Measurements from ENCODE around the gene C10orf143.
"Not testable (repeated sequence)": the region's sequence is repeated elsewhere in the genome, so short reads cannot be mapped to it uniquely, and the experiment has no call there.

Gene C10orf143

DNA sequence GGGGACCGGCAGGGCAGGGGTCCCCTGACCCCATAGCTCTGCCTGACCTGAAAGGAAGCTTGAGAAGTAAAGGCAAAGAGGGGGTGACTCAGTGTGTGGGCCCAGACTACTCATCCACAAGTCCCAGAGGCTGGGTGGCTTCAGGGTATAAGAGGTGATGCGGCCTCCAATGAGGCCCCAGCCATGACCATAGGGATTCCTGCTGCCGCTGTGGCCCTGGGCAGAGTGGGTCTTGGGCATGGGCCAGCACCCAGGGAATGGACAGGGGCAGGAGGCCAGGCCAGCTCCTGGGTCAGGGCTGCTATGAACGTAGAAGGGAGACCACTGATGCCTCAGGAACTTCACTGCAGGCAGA is 82.2 kb downstream of the C10orf143 start:
- no peak for DNase-seq

DNA sequence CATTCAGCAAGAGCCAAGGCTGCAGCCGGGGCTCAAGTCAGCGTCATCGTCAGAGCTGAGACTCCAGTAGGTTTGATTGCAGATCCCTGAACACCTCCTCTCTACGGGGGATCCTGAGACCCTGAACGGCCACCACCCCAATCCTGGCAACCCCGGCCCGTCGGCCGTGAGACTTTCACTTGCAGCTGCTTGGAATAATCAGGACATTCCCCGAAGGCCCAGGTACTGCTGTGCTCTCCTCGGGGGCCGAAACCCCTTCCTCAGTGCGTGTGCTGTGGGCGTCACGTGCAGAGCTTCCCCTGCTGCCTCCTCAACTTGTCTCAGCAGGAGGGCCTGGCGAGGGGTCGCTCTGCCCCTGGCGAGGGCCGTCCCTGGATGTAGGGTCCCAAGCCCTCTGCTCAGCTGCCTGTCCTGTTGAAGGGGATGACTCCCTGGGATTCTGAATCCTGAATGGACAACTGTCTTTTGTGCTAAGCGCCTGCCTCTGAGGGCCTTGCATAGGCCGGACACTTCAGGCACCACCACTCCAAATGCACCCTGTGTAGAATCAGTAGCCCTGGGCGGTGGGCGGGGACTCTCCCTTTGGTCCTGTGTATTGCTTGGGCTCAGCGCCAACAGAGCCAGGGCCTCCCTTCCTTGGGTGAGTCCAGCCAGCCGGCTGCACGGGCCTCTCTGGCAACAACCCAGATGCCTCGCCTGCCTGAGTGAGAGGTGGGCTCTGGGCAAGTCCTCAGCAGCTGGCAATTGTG is 82.7 kb downstream of the C10orf143 start:
- no peak for DNase-seq

DNA sequence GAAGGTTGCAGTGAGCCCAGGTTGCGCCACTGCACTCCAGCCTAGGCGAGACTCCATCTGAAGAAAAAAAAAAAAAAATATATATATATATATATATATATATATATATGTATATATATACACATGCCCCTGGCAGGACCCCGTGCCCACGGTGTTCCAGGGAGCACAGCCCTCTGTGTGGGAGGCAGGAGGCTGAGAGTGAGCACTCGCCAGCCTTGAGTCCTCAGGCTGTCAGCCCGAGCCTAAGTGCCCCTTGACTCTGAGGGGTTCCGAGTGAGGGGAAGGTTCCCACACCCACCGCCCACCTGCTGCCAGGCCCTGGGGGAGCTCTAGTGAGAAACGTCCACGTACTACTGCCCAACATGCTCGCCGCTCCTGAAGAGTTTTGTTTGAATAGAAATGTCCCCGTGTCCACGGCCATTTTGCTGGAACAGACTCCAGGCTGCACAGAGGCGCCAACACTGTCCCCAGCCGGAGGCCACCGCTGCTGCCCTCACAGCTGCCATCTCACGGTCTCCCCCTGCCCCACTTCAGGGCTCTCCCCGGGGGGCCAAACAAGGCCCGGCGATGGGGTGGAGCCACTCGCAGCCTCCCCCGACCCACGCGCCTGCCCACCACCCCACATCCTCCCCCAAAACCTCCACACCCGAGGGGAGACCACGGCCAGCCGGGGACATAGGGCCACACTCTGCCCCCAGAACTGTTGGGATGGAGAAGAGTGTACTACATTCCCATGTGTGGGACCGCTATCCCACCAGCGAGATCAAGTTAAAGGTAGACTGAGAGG is 83.8 kb downstream of the C10orf143 start:
- DNase-seq, result no peak

DNA sequence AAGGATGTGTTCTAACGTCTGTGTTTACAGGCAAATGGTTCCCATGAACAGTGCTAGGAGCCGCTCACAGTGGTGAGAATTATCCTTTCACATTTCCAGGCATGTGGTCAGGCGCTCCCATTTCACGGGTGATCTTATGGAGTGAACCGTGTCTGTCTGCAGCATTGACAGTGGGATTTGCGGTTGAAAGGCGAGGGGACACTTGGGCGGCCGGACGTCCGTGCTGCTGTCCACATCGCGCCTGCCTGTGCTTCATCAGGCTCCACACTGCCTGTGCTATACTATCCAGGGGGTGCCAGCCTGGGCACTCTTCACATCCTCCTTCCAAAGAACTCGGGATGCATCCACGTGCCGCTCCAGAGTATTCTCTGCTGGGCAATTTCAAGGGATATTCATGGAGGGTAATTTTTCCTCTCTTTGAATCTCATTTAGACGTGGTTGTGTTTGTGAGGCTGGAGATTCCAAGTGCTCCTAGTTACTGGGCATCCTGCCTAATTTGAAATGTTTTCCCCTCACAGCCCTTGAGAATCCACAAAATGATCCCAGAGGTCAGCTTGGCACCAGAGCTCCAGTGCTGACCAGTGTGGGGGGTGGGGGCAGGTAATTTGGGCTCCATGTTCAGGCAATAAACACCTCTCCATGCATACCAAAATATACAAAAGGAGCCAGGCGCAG is 84.7 kb downstream of the C10orf143 start:
- no peak for DNase-seq

DNA sequence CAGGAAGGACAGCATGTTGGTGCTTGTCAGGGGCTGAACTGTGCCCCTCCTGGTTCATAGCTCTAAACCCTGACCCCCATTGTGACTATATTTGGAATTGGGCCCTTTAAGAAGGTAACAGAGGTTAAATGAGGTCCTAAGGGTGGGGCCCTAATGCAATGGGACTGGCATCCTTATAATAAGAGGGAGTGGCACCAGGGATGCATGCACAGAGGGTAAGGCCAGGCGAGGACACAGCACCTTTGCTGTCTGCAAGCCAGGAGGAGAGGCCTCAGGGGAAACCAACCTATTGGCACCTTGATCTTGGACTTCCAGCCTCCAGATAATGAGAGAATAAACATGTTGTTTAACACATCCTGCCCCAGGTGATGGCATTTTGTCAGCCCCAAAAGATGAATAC is 85.3 kb downstream of the C10orf143 start:
- DNase-seq, result no peak

DNA sequence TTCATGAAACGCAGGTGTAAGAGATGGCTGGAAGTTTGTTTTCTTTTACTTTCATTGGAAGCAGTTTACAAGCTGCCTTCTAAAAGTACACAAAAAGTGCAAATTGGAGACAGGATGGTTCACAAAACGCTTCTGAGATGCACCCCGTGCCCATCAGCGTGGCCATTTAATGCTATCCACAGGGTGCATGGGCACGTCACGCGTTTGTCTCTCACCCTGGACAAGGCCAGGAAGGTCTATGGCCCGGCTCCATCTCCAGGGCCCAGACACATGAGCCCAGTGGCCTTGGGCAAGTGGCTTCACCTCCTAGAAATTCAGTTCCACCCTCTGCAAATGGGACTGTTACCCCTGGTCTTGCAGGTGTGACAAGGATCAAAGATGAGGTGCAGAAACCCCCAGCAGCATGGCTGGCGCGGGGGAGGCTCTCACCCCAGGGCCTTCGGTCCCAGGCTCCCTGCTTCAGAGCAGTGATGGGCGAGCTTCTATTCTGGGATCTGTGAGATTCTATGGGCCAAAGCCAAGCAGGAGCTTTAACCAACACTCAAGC is 85.8 kb downstream of the C10orf143 start:
- DNase-seq, result no peak

DNA sequence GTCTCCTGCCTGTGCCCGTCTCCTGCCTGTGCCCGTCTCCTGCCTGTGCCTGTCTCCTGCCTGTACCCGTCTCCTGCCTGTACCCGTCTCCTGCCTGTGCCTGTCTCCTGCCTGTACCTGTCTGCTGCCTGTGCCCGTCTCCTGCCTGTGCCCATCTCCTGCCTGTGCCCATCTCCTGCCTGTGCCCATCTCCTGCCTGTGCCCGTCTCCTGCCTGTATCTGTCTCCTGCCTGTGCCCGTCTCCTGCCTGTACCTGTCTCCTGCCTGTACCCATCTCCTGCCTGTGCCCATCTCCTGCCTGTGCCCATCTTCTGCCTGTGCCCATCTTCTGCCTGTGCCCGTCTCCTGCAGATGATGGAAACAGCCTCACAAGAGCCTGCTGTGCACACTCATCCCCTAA is 86.3 kb downstream of the C10orf143 start:
- DNase-seq, result not testable (repeated sequence)

DNA sequence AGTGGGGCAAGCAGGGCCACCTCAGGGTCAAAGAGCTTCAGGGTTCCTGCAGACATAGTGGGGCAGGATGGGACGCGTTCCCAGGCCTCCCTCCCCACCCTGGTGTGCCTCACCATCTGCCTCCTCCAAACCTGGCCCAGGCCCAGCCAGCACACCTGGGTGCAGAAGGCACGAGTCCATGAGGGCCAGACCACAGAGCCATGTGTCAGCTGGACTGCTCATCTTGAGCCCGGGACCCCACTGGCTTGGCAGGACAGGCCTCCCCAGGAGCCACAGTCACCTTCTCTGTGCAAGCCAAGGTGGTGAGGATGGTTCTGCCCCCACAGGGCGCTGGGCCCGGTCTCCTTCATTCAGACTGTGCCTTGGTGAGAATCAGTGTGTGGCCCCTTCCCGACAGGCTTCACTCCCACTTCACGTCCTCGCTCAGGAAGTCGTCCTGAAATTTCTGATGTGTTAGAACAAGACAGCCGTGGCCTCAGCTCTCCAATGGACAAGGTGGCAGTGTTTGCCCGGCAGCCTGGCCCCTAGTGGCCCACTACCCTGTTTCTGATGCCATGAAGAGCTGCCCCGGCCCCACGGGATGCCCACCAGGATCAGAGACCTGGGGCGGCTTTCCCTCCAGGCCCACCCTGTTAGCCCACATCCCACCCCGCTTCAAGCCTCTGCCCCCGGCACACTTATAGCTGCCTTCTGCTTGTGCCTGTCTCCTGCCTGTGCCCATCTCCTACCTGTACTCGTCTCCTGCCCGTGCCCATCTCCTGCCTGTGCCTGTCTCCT is 87.0 kb downstream of the C10orf143 start:
- DNase-seq, result no peak

DNA sequence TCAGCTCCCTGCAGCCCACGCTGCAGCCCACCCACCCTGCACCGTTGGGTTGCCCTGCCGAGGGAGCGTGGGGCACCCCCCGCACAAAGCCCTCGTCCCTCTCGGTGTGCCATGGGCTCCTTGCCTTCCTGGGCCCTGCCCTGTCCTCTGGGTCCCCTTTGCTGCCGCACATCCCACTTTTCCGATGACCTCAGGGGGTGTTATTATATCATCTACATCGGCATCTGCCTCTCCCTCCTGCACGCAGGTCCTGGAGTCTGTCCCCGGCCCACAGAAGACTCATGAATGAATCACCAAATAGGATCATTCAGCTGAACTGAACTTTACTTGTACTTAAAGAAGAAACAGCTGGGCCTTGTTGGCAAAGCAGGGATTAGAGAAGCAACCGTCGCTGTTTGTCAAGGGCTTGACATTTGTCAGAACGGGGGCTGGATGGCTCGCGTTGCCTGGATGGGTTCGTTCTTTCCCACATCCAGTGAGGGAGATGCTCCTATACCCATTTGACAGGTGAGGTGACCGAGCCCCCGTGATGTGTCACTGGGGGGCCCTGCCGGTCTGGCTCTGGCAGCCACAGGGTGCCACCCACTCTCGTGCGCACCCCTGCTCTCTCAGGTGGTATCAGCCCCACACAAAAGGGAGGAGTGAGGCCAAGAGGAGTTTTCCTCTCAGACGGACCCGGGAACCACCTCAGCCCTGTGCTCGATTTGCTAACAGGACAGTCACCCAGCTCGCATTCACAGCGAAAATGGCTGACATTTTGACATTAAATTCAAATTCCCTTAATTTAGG is 87.9 kb downstream of the C10orf143 start:
- DNase-seq, result no peak

DNA sequence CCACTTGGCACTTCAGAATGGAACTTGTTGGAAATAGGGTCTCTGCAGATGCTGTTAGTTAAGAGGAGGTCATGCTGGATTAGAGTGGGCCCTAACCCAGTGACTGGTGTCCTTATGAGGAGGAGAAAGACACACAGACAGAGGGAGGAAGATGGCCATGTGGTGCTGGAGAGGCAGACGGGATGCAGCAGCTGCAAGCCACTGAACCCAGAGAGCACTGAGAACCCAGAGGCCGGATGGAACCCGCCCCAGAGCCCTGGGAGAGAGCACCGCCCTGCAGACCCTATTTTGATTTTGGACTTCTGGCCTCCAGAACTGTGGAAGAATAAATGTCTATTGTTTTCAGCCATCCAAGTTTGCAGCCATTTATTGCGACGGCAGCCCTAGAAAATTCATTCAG is 88.5 kb downstream of the C10orf143 start:
- no peak for DNase-seq

DNA sequence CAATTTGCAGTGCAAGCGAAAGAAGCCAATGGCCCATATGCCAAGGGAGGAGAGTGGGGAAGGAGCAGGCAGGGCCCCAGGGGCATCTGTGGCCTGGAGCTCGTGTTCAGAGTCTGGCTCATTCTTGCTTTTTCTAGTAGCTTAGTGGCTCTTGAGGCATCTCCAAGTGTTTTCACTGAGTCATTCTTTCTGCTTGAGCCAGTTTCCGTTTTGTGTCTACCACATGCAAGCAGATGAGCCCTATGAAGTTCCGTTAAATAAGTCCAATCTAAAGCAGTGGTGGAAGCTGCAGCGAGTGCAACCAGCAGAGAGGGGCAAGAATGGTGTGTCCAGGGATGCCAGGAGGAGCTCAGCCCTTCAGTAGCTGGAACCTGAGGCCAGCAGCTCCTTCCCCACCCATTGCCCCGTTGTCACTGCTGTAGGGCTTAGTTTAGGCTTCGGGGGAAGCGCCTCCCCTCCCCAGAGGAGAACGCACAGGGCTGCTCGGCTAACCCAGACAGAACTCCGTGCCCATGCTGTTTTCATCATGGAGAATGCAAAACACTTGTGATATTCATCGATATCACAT is 89.2 kb downstream of the C10orf143 start:
- no peak for DNase-seq

DNA sequence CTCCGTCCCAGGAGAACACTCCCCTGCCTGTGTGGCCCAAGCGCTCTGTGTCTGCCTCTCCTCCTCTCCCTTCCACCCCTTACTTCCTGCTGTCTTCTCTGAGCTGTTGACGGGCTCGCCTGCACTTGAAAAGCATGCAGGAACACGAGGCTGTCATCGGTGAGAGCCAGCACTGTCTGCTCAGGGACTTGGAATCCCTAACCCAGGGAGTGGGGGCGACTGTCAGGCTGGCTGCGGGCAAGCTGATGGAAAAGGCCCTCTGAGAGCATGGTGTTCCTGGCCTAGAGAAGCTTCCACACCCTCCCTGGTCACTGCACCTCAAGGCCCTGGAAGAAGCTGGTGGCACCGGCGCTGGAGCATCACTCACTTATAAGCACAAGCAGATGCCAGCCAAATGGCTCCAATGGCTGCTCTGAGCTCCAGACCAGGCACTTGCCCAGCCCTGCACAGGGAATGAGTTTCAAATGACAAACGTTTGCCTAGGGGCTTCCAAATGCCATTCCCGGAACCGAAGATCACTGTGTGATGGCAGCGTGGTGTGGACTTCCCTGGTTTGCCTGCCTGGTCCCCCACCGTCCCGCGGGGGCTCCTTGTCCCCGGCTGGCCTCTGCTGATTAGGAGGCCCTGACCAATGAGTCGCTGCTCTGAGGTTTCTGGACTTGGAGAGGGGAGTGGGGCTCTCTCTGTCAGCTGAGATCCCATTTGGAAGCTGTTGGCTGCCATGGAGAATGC is 89.8 kb downstream of the C10orf143 start:
- DNase-seq, result no peak

DNA sequence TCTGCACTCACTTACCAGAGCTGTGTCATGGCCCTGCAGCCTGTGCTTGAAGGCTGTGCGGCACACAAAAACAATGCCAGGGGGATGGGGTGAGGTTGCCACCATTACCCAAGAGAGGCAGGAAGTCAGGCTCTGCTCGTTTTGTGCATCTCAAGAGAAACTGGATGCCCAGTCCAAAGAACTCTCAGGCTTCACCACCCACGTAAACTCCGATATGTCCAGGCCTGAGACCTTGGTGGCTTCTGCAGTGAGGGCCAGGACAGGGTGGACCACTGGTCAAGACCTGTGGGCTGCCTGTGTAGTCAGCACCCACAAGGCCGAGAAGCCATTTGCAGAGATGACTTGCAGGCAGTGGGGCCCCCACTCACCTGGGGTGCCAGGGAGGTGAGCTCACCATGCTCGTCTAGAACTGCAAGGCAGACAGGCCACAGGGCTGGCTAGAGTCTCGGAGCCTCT is 91.9 kb downstream of the C10orf143 start:
- no peak for DNase-seq

DNA sequence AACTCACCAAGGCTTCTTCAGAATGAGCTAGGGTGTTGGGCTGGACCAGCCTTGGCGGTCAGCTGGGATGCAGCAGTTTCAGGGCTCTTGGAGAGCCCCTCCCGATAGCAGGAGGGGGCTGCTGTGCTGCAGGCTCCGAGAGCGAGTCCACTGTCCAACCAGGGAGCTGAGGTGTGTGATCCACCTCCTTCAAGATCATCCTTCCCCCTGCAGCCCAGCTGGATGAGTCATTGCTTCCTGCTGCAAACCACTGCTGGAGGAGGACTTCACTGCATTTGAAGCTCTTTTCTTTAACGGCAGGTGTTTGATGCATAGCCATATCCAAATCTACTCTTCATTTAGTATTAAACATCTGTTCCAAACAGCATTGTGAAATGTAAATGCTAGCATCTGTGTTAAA is 92.4 kb downstream of the C10orf143 start:
- peak in 1 of 2 experiments; percentile 9 for DNase-seq

DNA sequence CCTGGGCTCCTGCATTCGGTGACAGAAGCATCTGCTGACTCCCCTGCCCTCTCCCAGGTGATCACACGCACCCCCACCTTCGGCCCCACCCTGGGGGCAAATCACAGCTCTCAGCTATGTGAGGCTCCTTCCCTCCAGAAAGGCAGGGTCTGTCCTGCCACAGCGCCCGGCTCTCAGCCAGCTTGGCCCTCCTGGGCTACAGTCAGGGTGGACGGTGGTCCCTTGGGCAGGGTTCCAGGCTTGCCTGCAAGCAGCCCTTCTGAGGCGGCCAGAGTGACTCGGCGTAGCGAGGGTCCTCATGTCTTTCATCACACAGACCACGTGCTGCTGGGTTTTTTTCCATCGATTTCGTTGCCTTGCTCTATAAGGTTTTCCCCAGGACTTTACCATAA is 93.0 kb downstream of the C10orf143 start:
- DNase-seq, result no peak

DNA sequence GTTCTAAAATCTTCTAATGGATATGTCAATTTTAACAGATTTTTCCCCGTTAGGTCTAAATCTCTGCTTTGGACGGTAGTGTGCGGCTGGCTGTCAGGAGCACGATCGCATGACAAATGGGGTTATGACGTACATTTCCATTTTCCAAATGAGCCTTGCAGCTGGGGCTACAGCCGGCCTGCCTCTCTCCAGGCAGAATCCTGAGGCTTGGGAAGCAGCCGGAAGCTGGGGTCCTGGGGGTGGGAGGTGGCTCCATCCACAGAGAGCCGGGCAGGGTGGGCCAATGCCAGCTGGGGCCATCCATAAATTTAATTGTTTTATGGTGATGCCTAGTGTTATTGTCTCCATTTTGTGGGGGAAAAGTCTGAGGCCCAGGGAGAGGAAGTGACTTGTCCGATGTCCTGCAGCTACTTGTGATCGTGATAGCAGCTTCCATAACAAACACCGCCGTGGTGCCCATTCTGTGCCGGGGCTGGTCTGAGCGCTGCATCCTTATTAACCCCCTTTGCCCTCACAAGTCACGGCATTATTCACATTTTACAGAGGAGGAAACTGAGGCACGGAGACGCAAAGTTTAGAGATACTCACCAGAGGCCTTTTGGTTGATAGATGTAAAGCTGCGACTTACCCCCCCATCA is 93.5 kb downstream of the C10orf143 start:
- no peak for DNase-seq

DNA sequence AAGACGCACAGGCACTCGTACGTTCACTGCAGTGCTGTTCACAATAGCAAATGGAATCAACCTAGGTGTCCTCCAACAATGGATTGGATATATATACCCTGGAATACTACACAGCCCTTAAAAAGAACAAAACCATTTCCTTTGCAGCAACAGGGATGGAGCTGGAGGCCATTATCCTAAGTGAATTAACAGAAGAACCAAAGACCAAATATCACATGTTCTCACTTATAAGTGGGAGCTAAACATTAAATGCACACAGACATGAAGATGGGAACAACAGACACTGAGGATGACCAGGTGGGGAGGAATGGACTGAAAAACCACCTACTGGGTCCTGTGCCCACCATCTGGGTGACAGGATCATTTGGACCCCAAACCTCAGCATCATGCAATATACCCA is 94.5 kb downstream of the C10orf143 start:
- DNase-seq, result no peak

DNA sequence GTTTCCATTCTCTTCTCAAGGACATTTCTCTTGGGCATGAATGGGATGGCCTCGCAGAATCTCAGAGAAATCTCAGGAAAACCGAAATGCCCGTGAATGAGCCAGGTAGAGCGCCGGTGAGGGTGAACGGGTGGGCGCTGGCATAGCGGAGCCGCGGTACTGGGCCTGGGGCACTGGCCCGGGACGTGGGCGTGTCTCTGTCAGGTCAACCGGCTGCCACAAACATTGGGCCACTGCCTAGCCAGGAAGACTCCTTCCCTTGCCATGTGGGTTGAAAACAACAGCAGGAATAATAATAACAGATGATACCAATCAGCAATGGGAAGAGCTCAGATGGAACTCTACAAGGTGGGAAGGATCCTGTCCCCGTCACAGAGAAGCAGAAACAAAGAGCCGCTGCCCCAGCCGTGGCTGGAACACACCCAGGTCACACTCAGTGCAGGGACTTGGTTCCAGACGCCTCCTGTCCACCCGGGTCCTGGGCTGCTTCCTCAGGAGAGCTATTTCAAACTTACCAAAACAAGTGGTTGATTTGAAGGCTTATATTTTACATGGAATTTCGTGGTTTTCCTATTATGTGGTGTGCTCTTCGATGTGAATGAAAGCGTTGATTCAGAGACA is 95.4 kb downstream of the C10orf143 start:
- DNase-seq, result no peak

DNA sequence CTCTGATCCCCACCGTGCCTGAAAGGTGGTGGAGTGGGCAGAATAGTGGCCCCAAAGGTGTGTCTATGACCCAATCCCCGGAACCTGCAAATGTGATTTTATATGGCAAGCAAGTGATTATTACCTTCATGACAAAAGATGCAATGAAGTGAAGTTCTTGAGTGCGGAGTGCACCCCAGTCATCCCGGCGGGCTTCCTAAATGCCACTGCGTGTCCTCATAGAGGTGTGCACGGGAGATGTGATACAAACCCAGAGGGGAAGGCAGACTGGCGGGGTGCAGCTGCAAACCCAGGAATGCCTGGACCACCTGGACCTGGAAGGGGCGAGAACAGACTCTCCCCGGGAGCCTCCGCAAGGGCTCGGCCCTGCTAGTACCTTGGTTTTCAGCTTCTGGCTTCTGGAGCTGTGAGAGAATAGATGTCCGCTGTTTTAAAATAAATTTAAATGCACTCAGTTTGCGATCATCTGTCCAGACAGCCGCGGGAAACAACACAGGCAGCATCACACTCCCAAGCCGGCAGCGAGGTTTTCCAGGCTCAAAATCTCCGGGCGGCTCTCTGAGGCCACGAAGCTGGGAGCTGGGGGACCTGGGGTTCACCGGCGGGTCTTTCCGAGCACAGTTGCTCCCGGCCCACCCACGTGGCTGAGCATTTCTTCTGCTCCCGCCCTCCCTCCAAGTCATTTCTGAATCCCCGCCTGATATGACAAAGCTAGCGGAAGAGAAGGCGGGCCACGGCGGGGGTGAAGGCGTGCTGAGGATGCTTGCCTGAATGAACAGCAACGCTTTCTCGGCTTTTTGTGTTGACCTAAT is 96.2 kb downstream of the C10orf143 start:
- DNase-seq, result no peak

Measured in activated CD4-positive, alpha-beta T cell treated with anti-CD3 and anti-CD28 coated beads, Interleukin-2, amount 50 U/mL, for 48 hours (primary cell).